ENCODE measurements around the gene TOP1. TPM values are rescaled to one million over a fixed set of nuclear protein-coding genes. Genes with fewer than 3 reads are reported as not detected.

Gene TOP1
- total and polyA plus RNA-seq, 9 of the 15 experiments (the other 6 are each of a cell fraction or from before 2014, with no cell fraction given): 26.4 to 127 (median 39.6) TPM

DNA sequence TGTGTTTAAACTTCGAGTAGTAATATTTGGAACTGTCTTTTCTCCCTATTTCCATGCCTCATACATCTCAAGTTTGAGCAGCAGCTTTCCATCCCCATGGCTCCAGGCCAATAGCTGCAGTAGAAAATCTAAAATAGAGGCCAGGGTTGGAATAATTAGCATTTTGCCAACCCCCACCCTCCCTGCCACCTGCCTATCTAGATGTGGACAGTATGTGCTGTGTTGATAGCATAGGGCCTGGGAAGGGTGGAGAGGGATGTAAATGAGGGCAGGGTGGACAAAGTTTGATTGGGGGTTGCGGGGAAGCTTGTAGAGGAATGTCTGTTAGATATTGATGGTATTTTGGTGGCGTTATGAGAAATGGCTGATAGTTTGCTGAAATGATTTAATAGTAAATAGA, 5.6 kb downstream of the TOP1 start (continued):
- TF ChIP-seq ADNP (tag; IDR thresholded peaks at IDR 0.05) (no peak), CHD1 (IDR thresholded peaks at IDR 0.05; ENCODE audit: low read length) (no peak), ZC3H4 (CRISPR knock-in tag; IDR thresholded peaks at IDR 0.05; ENCODE audit: borderline replicate concordance) (no peak), PRMT5 (CRISPR knock-in tag; IDR thresholded peaks at IDR 0.05) (no peak), XRCC4 (IDR thresholded peaks at IDR 0.05; ENCODE audit: extremely low read depth, insufficient read depth, insufficient read length) (no peak), MTA2 (IDR thresholded peaks at IDR 0.05; ENCODE audit: low read depth) (peak; percentile 64), CCNT2 (IDR thresholded peaks at IDR 0.05; ENCODE audit: borderline replicate concordance, extremely low read depth, insufficient read length, low read depth, low read length) (peak; percentile 38), CBX3 (IDR thresholded peaks at IDR 0.05; ENCODE audit: borderline replicate concordance in 1 of 2, low read length in 2 of 2) (no peak)
- TF ChIP-seq, protein P1, sequence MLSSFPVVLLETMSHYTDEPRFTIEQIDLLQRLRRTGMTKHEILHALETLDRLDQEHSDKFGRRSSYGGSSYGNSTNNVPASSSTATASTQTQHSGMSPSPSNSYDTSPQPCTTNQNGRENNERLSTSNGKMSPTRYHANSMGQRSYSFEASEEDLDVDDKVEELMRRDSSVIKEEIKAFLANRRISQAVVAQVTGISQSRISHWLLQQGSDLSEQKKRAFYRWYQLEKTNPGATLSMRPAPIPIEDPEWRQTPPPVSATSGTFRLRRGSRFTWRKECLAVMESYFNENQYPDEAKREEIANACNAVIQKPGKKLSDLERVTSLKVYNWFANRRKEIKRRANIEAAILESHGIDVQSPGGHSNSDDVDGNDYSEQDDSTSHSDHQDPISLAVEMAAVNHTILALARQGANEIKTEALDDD (IDR thresholded peaks at IDR 0.05): peak; percentile 59; the same call in 1 of the 2 replicates
- TF ChIP-seq, protein P2, sequence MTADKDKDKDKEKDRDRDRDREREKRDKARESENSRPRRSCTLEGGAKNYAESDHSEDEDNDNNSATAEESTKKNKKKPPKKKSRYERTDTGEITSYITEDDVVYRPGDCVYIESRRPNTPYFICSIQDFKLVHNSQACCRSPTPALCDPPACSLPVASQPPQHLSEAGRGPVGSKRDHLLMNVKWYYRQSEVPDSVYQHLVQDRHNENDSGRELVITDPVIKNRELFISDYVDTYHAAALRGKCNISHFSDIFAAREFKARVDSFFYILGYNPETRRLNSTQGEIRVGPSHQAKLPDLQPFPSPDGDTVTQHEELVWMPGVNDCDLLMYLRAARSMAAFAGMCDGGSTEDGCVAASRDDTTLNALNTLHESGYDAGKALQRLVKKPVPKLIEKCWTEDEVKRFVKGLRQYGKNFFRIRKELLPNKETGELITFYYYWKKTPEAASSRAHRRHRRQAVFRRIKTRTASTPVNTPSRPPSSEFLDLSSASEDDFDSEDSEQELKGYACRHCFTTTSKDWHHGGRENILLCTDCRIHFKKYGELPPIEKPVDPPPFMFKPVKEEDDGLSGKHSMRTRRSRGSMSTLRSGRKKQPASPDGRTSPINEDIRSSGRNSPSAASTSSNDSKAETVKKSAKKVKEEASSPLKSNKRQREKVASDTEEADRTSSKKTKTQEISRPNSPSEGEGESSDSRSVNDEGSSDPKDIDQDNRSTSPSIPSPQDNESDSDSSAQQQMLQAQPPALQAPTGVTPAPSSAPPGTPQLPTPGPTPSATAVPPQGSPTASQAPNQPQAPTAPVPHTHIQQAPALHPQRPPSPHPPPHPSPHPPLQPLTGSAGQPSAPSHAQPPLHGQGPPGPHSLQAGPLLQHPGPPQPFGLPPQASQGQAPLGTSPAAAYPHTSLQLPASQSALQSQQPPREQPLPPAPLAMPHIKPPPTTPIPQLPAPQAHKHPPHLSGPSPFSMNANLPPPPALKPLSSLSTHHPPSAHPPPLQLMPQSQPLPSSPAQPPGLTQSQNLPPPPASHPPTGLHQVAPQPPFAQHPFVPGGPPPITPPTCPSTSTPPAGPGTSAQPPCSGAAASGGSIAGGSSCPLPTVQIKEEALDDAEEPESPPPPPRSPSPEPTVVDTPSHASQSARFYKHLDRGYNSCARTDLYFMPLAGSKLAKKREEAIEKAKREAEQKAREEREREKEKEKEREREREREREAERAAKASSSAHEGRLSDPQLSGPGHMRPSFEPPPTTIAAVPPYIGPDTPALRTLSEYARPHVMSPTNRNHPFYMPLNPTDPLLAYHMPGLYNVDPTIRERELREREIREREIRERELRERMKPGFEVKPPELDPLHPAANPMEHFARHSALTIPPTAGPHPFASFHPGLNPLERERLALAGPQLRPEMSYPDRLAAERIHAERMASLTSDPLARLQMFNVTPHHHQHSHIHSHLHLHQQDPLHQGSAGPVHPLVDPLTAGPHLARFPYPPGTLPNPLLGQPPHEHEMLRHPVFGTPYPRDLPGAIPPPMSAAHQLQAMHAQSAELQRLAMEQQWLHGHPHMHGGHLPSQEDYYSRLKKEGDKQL (CRISPR knock-in tag; IDR thresholded peaks at IDR 0.05; ENCODE audit: borderline replicate concordance): no peak
